Type B pancreatic cell (in vitro differentiated cells): Measurements from ENCODE around the gene UBXN11. TPM values are rescaled to one million over a fixed set of nuclear protein-coding genes. Genes with fewer than 3 reads are reported as not detected.
"Not testable (repeated sequence)": the region's sequence is repeated elsewhere in the genome, so short reads cannot be mapped to it uniquely, and the experiment has no call there.

Source experiments
- DNase-seq: peaks from one replicate; pipeline ENCODE4 v3.0.0; 2021; ENCODE audit warnings: mixed read lengths; ENCODE audit not compliant: unreplicated experiment; ENCODE audit errors: extremely low spot score
- H3K27ac Mint-ChIP-seq: 2 replicates; pipeline ENCODE4 v1.8.0; 2021; ENCODE audit warnings: mild to moderate bottlenecking, mixed read lengths
- H3K27me3 Mint-ChIP-seq: 2 replicates; pipeline ENCODE4 v1.8.0; 2021; ENCODE audit warnings: mixed read lengths
- H3K36me3 Mint-ChIP-seq: 2 replicates; pipeline ENCODE4 v1.8.0; 2021; ENCODE audit warnings: mixed read lengths
- H3K4me1 Mint-ChIP-seq: one replicate; pipeline ENCODE4 v1.8.0; 2021; ENCODE audit warnings: mixed read lengths; ENCODE audit not compliant: unreplicated experiment
- H3K4me3 Mint-ChIP-seq: 2 replicates; pipeline ENCODE4 v1.8.0; 2021; ENCODE audit warnings: mild to moderate bottlenecking, mixed read lengths
- H3K9me3 Mint-ChIP-seq: 2 replicates; pipeline ENCODE4 v1.8.0; 2021; ENCODE audit warnings: mixed read lengths
- CTCF ChIP-seq: fragments of 200-600 bp; sonication (generic); conservative IDR thresholded peaks from 2 replicates; pipeline ENCODE4 v1.5.0; 2021; ENCODE audit warnings: antibody characterized with exemption, mild to moderate bottlenecking
- total RNA-seq: library from RNA; stranded (reverse); gene quantifications from 2 replicates; pipeline ENCODE4 v1.2.1, GENCODE V29; 2021; ENCODE audit warnings: low replicate concordance

The UBXN11 gene
- total RNA-seq, 1 donor from 2014 or later: 50.5 TPM

- H3K27ac Mint-ChIP-seq: no peak overlapping the region
- H3K9me3 Mint-ChIP-seq: no peaks in the 10 kb centered on the region
- no peak for TF ChIP-seq CTCF
- no peak for DNase-seq
- H3K27me3 Mint-ChIP-seq: peaks cover 4% of the 10 kb centered on the region
- no peak overlapping the region for H3K4me3 Mint-ChIP-seq
- H3K36me3 Mint-ChIP-seq: no peaks in the 10 kb centered on the region
- H3K4me1 Mint-ChIP-seq: no peaks in the 10 kb centered on the region
These were observed 23.8 kb upstream of the UBXN11 start for GRCh38 chr1:26330276-26330675.

GRCh38 chr1:26329380-26329779, 22.9 kb upstream of the UBXN11 start:
- H3K27ac Mint-ChIP-seq, H3K27me3 Mint-ChIP-seq, H3K9me3 Mint-ChIP-seq: not testable (repeated sequence)

GRCh38 chr1:26328597-26328996, 22.2 kb upstream of the UBXN11 start:
- DNase-seq: no peak
- Mint-ChIP-seq H3K27ac (no peak overlapping the region), H3K4me1 (no peaks in the 10 kb centered on the region), H3K36me3 (peaks cover 3% of the 10 kb centered on the region), H3K27me3 (no peaks in the 10 kb centered on the region), H3K4me3 (no peak overlapping the region), H3K9me3 (no peaks in the 10 kb centered on the region)
- no peak for TF ChIP-seq CTCF

More at GRCh38 chr1:26329380-26329779, 22.9 kb upstream of the UBXN11 start:
- not testable (repeated sequence) for H3K4me3 Mint-ChIP-seq, DNase-seq, H3K36me3 Mint-ChIP-seq, H3K4me1 Mint-ChIP-seq

- H3K36me3 Mint-ChIP-seq: peaks cover 3% of the 10 kb centered on the region
- no peak for TF ChIP-seq CTCF
These were observed 21.5 kb upstream of the UBXN11 start for GRCh38 chr1:26327956-26328362.

GRCh38 chr1:26324550-26324949, 18.1 kb upstream of the UBXN11 start:
- no peak for DNase-seq
- Mint-ChIP-seq H3K4me1 (peaks cover 6% of the 10 kb centered on the region), H3K4me3 (no peak overlapping the region), H3K9me3 (no peaks in the 10 kb centered on the region), H3K36me3 (peaks cover 3% of the 10 kb centered on the region), H3K27me3 (peaks cover 3% of the 10 kb centered on the region), H3K27ac (no peak overlapping the region)
- TF ChIP-seq CTCF: no peak

More at GRCh38 chr1:26327956-26328362, 21.5 kb upstream of the UBXN11 start:
- H3K4me3 Mint-ChIP-seq: no peak overlapping the region
- no peaks in the 10 kb centered on the region for H3K4me1 Mint-ChIP-seq
- H3K27me3 Mint-ChIP-seq: no peaks in the 10 kb centered on the region
- H3K9me3 Mint-ChIP-seq: no peaks in the 10 kb centered on the region
- no peak for DNase-seq
- H3K27ac Mint-ChIP-seq: no peak overlapping the region

- Mint-ChIP-seq H3K4me1 (peaks cover 7% of the 10 kb centered on the region), H3K27me3 (peaks cover 3% of the 10 kb centered on the region), H3K27ac (no peak overlapping the region), H3K9me3 (no peaks in the 10 kb centered on the region), H3K36me3 (peaks cover 3% of the 10 kb centered on the region), H3K4me3 (no peak overlapping the region)
- DNase-seq: no peak
- TF ChIP-seq CTCF: no peak
These were observed 16.9 kb upstream of the UBXN11 start for GRCh38 chr1:26323382-26323781.
